Aorta (tissue), 5 donors: ENCODE results near the gene CGREF1. TPM values are rescaled to one million over a fixed set of nuclear protein-coding genes. Genes with fewer than 3 reads are reported as not detected.

Experiments used
- ATAC-seq: fragments of 200-7000 bp; cut with Tn5 transposase; one replicate; pipeline ENCODE4 v1.9.1; 2022; ENCODE audit warnings: moderate library complexity; ENCODE audit not compliant: low FRiP score
- DNase-seq, 2 donors: peaks; one replicate each; pipeline ENCODE4 v3.0.0-alpha.2; 2020
- H3K27ac ChIP-seq, 2 donors: one replicate each; pipeline ENCODE4 v1.5.1; 2013; ENCODE audit warnings: low read length in 2 of 2, mild to moderate bottlenecking in 2 of 2, moderate library complexity in 2 of 2, control low read depth in 1 of 2, inconsistent platforms in 1 of 2, low read depth in 1 of 2
- H3K27me3 ChIP-seq, 2 donors: one replicate each; pipeline ENCODE4 v1.6.1; 2013; ENCODE audit warnings: control low read depth in 1 of 2, low read length in 1 of 2, mild to moderate bottlenecking in 1 of 2, moderate library complexity in 1 of 2; ENCODE audit not compliant: insufficient read depth in 2 of 2, control insufficient read depth in 1 of 2
- H3K36me3 ChIP-seq, 2 donors: one replicate each; pipeline ENCODE4 v1.6.1; 2013; ENCODE audit warnings: control low read depth in 1 of 2, low read length in 1 of 2, mild to moderate bottlenecking in 1 of 2; ENCODE audit not compliant: insufficient read depth in 2 of 2, control insufficient read depth in 1 of 2
- H3K4me1 ChIP-seq, 2 donors: one replicate each; pipeline ENCODE4 v1.6.1; 2013; ENCODE audit warnings: low read length in 2 of 2, control low read depth in 1 of 2, mild to moderate bottlenecking in 1 of 2, moderate library complexity in 1 of 2; ENCODE audit not compliant: insufficient read depth in 2 of 2, control insufficient read depth in 1 of 2
- H3K4me3 ChIP-seq, 2 donors: one replicate each; pipeline ENCODE4 v1.5.1; 2013; ENCODE audit warnings: low read length in 2 of 2, control low read depth in 1 of 2, mild to moderate bottlenecking in 1 of 2
- H3K9me3 ChIP-seq: one replicate; pipeline ENCODE4 v1.6.1; 2013; ENCODE audit warnings: mild to moderate bottlenecking, low read length; ENCODE audit not compliant: control insufficient read depth
- WGBS, 2 donors: extraction: QIAGEN DNeasy Blood & Tissue Kit; methylation state at CpG; one replicate each; pipeline ENCODE4 v1.1.7; 2013; 5-methylcytosine and 5-hydroxymethylcytosine counted together
- intact Hi-C, 2 donors: fragments of 100-400 bp; cut with DNase I; formaldehyde crosslinking; loops; one replicate each; pipeline versions ENCODE4 v1.14.2 to v1.15.0; 2022
- polyA plus RNA-seq, 2 donors: library from polyadenylated mRNA; stranded (reverse); fragments of 200-250 nt; gene quantifications; one replicate each; pipeline ENCODE4 v1.2.3, GENCODE V29; 2013
- total RNA-seq, 2 donors: library from RNA; stranded (reverse); fragmentation: NEBNext Ultra II Directional; extraction: Animal tissue kit (Norgen Biotek cat#: 25700); gene quantifications; one replicate each; pipeline ENCODE4 v1.2.1, GENCODE V29; 2021
- donor health status: healthy with polysubstance abuse.
- donor health status: Bipolar disorder and iron deficiency.
- donor health status: DM: no; HTN: no; CAD: no.
- donor health status: DM: no; HTN: no; CAD: no.
- donor health status: DM: yes; HTN: yes; CAD: no.

Gene CGREF1
- total and polyA plus RNA-seq, 4 donors, result 5.8 to 8.6 (median 7.5) TPM

- Histone ChIP-seq H3K4me3 (no peak overlapping the region), H3K4me1 (no peaks in the 10 kb centered on the region), H3K27me3 (no peaks in the 10 kb centered on the region), H3K9me3 (no peaks in the 10 kb centered on the region), H3K27ac (no peak overlapping the region), H3K36me3 (no peaks in the 10 kb centered on the region)
- WGBS, 2 donors, result 91 to 95% methylated on average over 3 of the region's 3 CpGs
- no peak for DNase-seq
- no peak for ATAC-seq
- intact Hi-C loops, result no loop called here
Observed at GRCh38 chr2:27109083-27109482, 9.8 kb downstream of the CGREF1 start.

- DNase-seq (no peak), ATAC-seq (no peak)
- Histone ChIP-seq H3K9me3 (no peaks in the 10 kb centered on the region), H3K36me3 (no peaks in the 10 kb centered on the region), H3K4me1 (no peaks in the 10 kb centered on the region), H3K27me3 (no peaks in the 10 kb centered on the region), H3K4me3 (no peak overlapping the region), H3K27ac (no peak overlapping the region)
- intact Hi-C loops, result no loop called here
- WGBS, 2 donors, result 74 to 78% methylated on average over 2 of the region's 2 CpGs
Observed at GRCh38 chr2:27108221-27108620, 10.7 kb downstream of the CGREF1 start.

- 52 to 63% methylated on average over 3 of the region's 3 CpGs for WGBS, 2 donors
- Histone ChIP-seq H3K36me3 (no peaks in the 10 kb centered on the region), H3K4me1 (no peaks in the 10 kb centered on the region), H3K4me3 (no peak overlapping the region), H3K27me3 (no peaks in the 10 kb centered on the region), H3K27ac (no peak overlapping the region), H3K9me3 (no peaks in the 10 kb centered on the region)
- ATAC-seq, result no peak
- intact Hi-C loops, result no loop called here
- DNase-seq, result no peak
Observed at GRCh38 chr2:27105981-27106380, 12.9 kb downstream of the CGREF1 start.

- 75 to 76% methylated on average over 5 of the region's 5 CpGs for WGBS, 2 donors
- no peak overlapping the region for H3K4me3 ChIP-seq
- intact Hi-C loops, result loop anchor here in 1 of 2 donors (2.0 kb wide), 1 partner anchor 178 kb away; no protein-coding TSS in a partner anchor
- ATAC-seq, result no peak
- no peaks in the 10 kb centered on the region for H3K36me3 ChIP-seq
- no peak overlapping the region for H3K27ac ChIP-seq
- no peak for DNase-seq
- H3K4me1 ChIP-seq, result no peaks in the 10 kb centered on the region
- no peaks in the 10 kb centered on the region for H3K27me3 ChIP-seq
- no peaks in the 10 kb centered on the region for H3K9me3 ChIP-seq
Observed at GRCh38 chr2:27102329-27102728, 16.6 kb downstream of the CGREF1 start.

- no peak for ATAC-seq
- H3K27me3 ChIP-seq, result no peaks in the 10 kb centered on the region
- intact Hi-C loops, result no loop called here
- WGBS, 2 donors, result 83% methylated on average over 10 of the region's 10 CpGs
- H3K4me3 ChIP-seq, result no peak overlapping the region
- no peaks in the 10 kb centered on the region for H3K36me3 ChIP-seq
- H3K4me1 ChIP-seq, result no peaks in the 10 kb centered on the region
- H3K9me3 ChIP-seq, result no peaks in the 10 kb centered on the region
- DNase-seq, result no peak
- H3K27ac ChIP-seq, result no peak overlapping the region
Observed at GRCh38 chr2:27100036-27100435, 18.9 kb downstream of the CGREF1 start.

- DNase-seq (no peak), ATAC-seq (no peak)
- H3K27ac ChIP-seq, result no peak overlapping the region
- no peak overlapping the region for H3K4me3 ChIP-seq
- no peaks in the 10 kb centered on the region for H3K36me3 ChIP-seq
- no peaks in the 10 kb centered on the region for H3K27me3 ChIP-seq
- 92% methylated on average over 19 of the region's 19 CpGs for WGBS, 2 donors
- H3K4me1 ChIP-seq, result no peaks in the 10 kb centered on the region
- no peaks in the 10 kb centered on the region for H3K9me3 ChIP-seq
- intact Hi-C loops, result loop anchor here (2.0 to 10.0 kb wide), 3 partner anchors 93 to 181 kb away; no protein-coding TSS in a partner anchor
Observed at GRCh38 chr2:27099334-27099955, 19.5 kb downstream of the CGREF1 start.

- Histone ChIP-seq H3K4me3 (no peak overlapping the region), H3K4me1 (no peaks in the 10 kb centered on the region), H3K36me3 (no peaks in the 10 kb centered on the region), H3K9me3 (no peaks in the 10 kb centered on the region), H3K27me3 (no peaks in the 10 kb centered on the region), H3K27ac (no peak overlapping the region)
- intact Hi-C loops, result loop anchor here (5.0 to 10.0 kb wide), 2 partner anchors 95 to 97 kb away; no protein-coding TSS in a partner anchor
- 90 to 92% methylated on average over 14 of the region's 14 CpGs for WGBS, 2 donors
- DNase-seq, result no peak
- ATAC-seq, result no peak
Observed at GRCh38 chr2:27097341-27097740, 21.6 kb downstream of the CGREF1 start.

GRCh38 chr2:27096748-27097297, 22.1 kb downstream of the CGREF1 start:
- no peak for DNase-seq
- no peak for ATAC-seq
- 75 to 89% methylated on average over 3 of the region's 3 CpGs for WGBS, 2 donors
- Histone ChIP-seq H3K27ac (no peak overlapping the region), H3K4me1 (no peaks in the 10 kb centered on the region), H3K9me3 (no peaks in the 10 kb centered on the region), H3K36me3 (no peaks in the 10 kb centered on the region), H3K27me3 (no peaks in the 10 kb centered on the region), H3K4me3 (no peak overlapping the region)
- intact Hi-C loops, result loop anchor here (5.0 to 10.0 kb wide), 2 partner anchors 95 to 98 kb away; no protein-coding TSS in a partner anchor
